Neuronal stem cell (in vitro differentiated cells): ENCODE data around the gene DSC2. TPM values are rescaled to one million over a fixed set of nuclear protein-coding genes. Genes with fewer than 3 reads are reported as not detected.

ENCODE experiments used
- DNase-seq: peaks from one replicate; pipeline ENCODE4 v3.0.0-alpha.2; 2013; ENCODE audit warnings: low spot score
- H2AFZ ChIP-seq: one replicate; pipeline ENCODE4 v1.6.1; 2013; ENCODE audit warnings: mild to moderate bottlenecking, low read length, inconsistent platforms
- H2AK5ac ChIP-seq: 2 replicates; pipeline ENCODE4 v1.6.1; 2013; ENCODE audit warnings: low read depth, mild to moderate bottlenecking, inconsistent platforms, low read length, moderate library complexity, mixed read lengths
- H2BK120ac ChIP-seq: 2 replicates; pipeline ENCODE4 v1.6.1; 2013; ENCODE audit warnings: low read depth, mild to moderate bottlenecking, inconsistent platforms, low read length, moderate library complexity, mixed read lengths
- H2BK12ac ChIP-seq: one replicate; pipeline ENCODE4 v1.6.1; 2013; ENCODE audit warnings: low read length, inconsistent platforms
- H2BK15ac ChIP-seq: 2 replicates; pipeline ENCODE4 v1.6.1; 2013; ENCODE audit warnings: mild to moderate bottlenecking, low read length, inconsistent platforms, mixed read lengths
- H2BK5ac ChIP-seq: one replicate; pipeline ENCODE4 v1.6.1; 2013; ENCODE audit warnings: inconsistent platforms, mild to moderate bottlenecking, low read length, moderate library complexity
- H3K14ac ChIP-seq: one replicate; pipeline ENCODE4 v1.6.1; 2013; ENCODE audit warnings: low read length, inconsistent platforms
- H3K18ac ChIP-seq: 2 replicates; pipeline ENCODE4 v1.6.1; 2013; ENCODE audit warnings: low read length, inconsistent platforms
- H3K23ac ChIP-seq: 2 replicates; pipeline ENCODE4 v1.6.1; 2013; ENCODE audit warnings: low read depth, mild to moderate bottlenecking, mixed read lengths, low read length, inconsistent platforms; ENCODE audit not compliant: poor library complexity
- H3K27ac ChIP-seq: replicated peaks from 3 replicates; pipeline ENCODE4 v1.5.1; 2013; ENCODE audit warnings: low read length, inconsistent platforms
- H3K27me3 ChIP-seq, 3 experiments: 2 replicates each; pipeline ENCODE4 v1.6.1; 2013; ENCODE audit warnings: low read length in 3 of 3, mild to moderate bottlenecking in 2 of 3, inconsistent platforms in 1 of 3, low read depth in 1 of 3, mixed read lengths in 1 of 3, moderate library complexity in 1 of 3; ENCODE audit not compliant: control insufficient read depth in 3 of 3, insufficient read depth in 3 of 3
- H3K36me3 ChIP-seq, 2 donors: replicated peaks in 1 of 2; 2 replicates each; pipeline ENCODE4 v1.6.1; 2013; ENCODE audit warnings: low read length in 2 of 2; ENCODE audit not compliant: control insufficient read depth in 2 of 2, insufficient read depth in 2 of 2
- H3K4ac ChIP-seq: 2 replicates; pipeline ENCODE4 v1.6.1; 2013; ENCODE audit warnings: inconsistent platforms, mild to moderate bottlenecking, low read length, moderate library complexity
- H3K4me1 ChIP-seq, 2 donors: 1 replicate in 1 of 2; 2 replicates in 1 of 2; pipeline ENCODE4 v1.6.1; 2013; ENCODE audit warnings: low read length in 2 of 2, low read depth in 1 of 2; ENCODE audit not compliant: control insufficient read depth in 2 of 2, insufficient read depth in 1 of 2
- H3K4me2 ChIP-seq: one replicate; pipeline ENCODE4 v1.6.1; 2013; ENCODE audit warnings: mild to moderate bottlenecking, low read length, inconsistent platforms; ENCODE audit not compliant: insufficient read depth, poor library complexity, severe bottlenecking
- H3K4me3 ChIP-seq, 2 donors: 2 replicates each; pipeline ENCODE4 v1.5.1; 2013; ENCODE audit warnings: low read length in 2 of 2, mild to moderate bottlenecking in 2 of 2, inconsistent platforms in 1 of 2, moderate library complexity in 1 of 2
- H3K79me1 ChIP-seq: one replicate; pipeline ENCODE4 v1.6.1; 2013; ENCODE audit warnings: low read depth, mild to moderate bottlenecking, inconsistent platforms, low read length, moderate library complexity
- H3K9ac ChIP-seq: one replicate; pipeline ENCODE4 v1.6.1; 2013; ENCODE audit warnings: mild to moderate bottlenecking, low read depth, low read length, inconsistent platforms; ENCODE audit not compliant: poor library complexity
- H3K9me3 ChIP-seq, 2 donors: replicated peaks in 1 of 2; 2 replicates each; pipeline versions ENCODE3 to v1.6.1; 2013; ENCODE audit warnings: low read length in 2 of 2, mild to moderate bottlenecking in 2 of 2, inconsistent platforms in 1 of 2, low read depth in 1 of 2, mixed read lengths in 1 of 2, moderate library complexity in 1 of 2; ENCODE audit not compliant: control insufficient read depth in 2 of 2, insufficient read depth in 1 of 2
- H4K8ac ChIP-seq: one replicate; pipeline ENCODE4 v1.6.1; 2013; ENCODE audit warnings: low read depth, mild to moderate bottlenecking, inconsistent platforms, low read length, moderate library complexity
- H4K91ac ChIP-seq: one replicate; pipeline ENCODE4 v1.6.1; 2013; ENCODE audit warnings: low read length, low read depth, mild to moderate bottlenecking, inconsistent platforms; ENCODE audit not compliant: poor library complexity
- WGBS, 2 donors: extraction: QIAGEN DNeasy Blood & Tissue Kit; methylation state at CpG; one replicate each; pipeline ENCODE4 v1.1.7; 2013; ENCODE audit warnings: missing lambda C conversion rate in 2 of 2, mixed read lengths in 1 of 2; ENCODE audit not compliant: insufficient read length in 2 of 2, insufficient replicate concordance in 1 of 2; ENCODE audit errors: extremely low coverage in 2 of 2; 5-methylcytosine and 5-hydroxymethylcytosine counted together
- polyA plus RNA-seq, 2 experiments: library from polyadenylated mRNA; stranded (reverse); fragments of 200-250 nt; gene quantifications; one replicate each; pipeline ENCODE4 v1.2.3, GENCODE V29; 2013

The DSC2 gene
- 6.9 TPM for polyA plus RNA-seq (2013, experiment 1 of 2)
- 7.0 TPM for polyA plus RNA-seq (2013, experiment 2 of 2)

DNA sequence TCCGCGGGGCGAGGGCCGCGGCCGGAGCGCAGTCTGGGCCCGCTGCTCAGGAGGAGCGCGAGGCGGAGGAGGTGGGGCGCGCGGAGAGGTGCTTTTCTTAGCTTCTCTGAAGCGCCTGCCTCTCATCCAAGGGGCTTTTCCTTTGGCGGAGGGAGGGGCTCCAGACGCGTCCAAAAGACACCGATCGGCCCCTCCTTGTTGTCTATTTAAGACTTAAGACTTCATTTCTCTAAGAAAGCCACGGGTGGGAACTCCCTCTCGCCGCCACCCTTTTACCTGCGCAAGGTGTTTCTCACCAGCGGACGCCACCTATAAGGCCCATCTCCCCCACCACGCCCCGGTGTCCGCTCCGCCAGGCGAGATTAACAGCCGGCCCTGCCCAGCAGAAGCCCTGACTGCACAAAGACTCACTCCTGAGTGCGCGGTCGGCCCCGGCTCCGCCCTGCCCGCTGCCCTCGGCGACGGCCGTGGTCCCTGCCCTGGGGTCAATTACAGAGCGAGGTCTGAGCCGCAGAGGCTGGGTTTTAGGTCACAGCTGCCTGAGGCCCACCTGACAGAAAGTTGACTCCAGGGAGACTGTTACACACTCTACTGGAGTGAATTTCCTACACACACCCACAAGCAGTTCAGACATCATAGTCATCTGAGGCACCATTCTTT lies at the start of gene DSC2:
TSS of gene DSC2 (minus strand) at position 397 of the 660 bp plus-strand sequence. CDS start 450 bp downstream, outside the sequence.
- H3K27ac ChIP-seq, result peak within 1 kb of the TSS; percentile 66
- H2BK120ac ChIP-seq, result no peak within 1 kb of the TSS
- peak within 1 kb of the TSS; percentile 99 for H3K18ac ChIP-seq
- peak within 1 kb of the TSS; percentile 64 to 96 for H3K4me3 ChIP-seq
- H2BK15ac ChIP-seq, result peak within 1 kb of the TSS; percentile 85
- peak within 1 kb of the TSS; percentile 58 for H2BK12ac ChIP-seq
- H4K91ac ChIP-seq, result peak within 1 kb of the TSS; percentile 38
- H3K14ac ChIP-seq, result peak within 1 kb of the TSS; percentile 82
- H2AK5ac ChIP-seq, result no peak within 1 kb of the TSS
- H3K9ac ChIP-seq, result peak within 1 kb of the TSS; percentile 97
- peak within 1 kb of the TSS; percentile 90 for H2BK5ac ChIP-seq
- peak; percentile 54 for DNase-seq
- H3K23ac ChIP-seq, result peak within 1 kb of the TSS; percentile 97
- peak within 1 kb of the TSS; percentile 99 for H2AFZ ChIP-seq
- H3K79me1 ChIP-seq, result peaks cover 2% of the 10 kb centered on the region
- peak within 1 kb of the TSS; percentile 76 for H3K4ac ChIP-seq
- H4K8ac ChIP-seq, result peak within 1 kb of the TSS; percentile 17
- H3K27me3 ChIP-seq, result peaks cover 0 to 31% (median 0%) of the 10 kb centered on the region in 3 experiments
- peak within 1 kb of the TSS; percentile 86 for H3K4me2 ChIP-seq
- H3K36me3 ChIP-seq, result no peaks in the 10 kb centered on the region
- H3K4me1 ChIP-seq, result peaks cover 0 to 3% of the 10 kb centered on the region in 2 donors
- H3K9me3 ChIP-seq, result no peaks in the 10 kb centered on the region
- WGBS, 2 donors, result no CpG with 5 or more reads among the region's 44 CpGs

DNA sequence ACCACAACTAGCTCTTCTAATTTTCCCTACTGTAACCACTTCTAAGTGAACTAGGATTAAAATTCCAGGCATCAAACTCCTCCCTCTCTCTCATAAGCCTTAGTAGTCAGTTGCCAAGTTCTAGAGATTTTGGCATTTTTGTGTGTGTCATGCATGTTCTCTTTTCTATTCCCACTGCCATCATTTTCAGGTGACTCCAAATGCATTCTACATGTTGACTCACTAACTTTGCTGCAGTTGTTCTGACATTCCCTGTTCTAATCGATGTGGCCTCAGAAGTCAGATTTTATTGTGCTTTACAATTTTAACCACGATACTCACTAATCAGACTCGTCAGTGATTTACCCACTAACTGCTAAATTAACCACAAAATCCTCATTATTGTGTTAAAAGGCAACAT lies 47.1 kb upstream of the DSC2 start:
- no peak overlapping the region for H3K27ac ChIP-seq
- no peaks in the 10 kb centered on the region for H3K36me3 ChIP-seq
- no peak overlapping the region for H3K23ac ChIP-seq
- no peak overlapping the region for H3K9ac ChIP-seq
- no peak overlapping the region for H3K4me3 ChIP-seq
- no peaks in the 10 kb centered on the region for H3K79me1 ChIP-seq
- no peak overlapping the region for H3K4me2 ChIP-seq
- H4K91ac ChIP-seq, result no peak overlapping the region
- no peak overlapping the region for H4K8ac ChIP-seq
- no peak overlapping the region for H2AFZ ChIP-seq
- WGBS, 2 donors, result no CpG with 5 or more reads among the region's 3 CpGs
- H2BK15ac ChIP-seq, result no peak overlapping the region
- H2BK120ac ChIP-seq, result no peak overlapping the region
- H2AK5ac ChIP-seq, result no peak overlapping the region
- H3K4ac ChIP-seq, result no peak overlapping the region
- no peak overlapping the region for H3K18ac ChIP-seq
- H3K4me1 ChIP-seq, result no peaks in the 10 kb centered on the region
- H3K9me3 ChIP-seq, result no peaks in the 10 kb centered on the region
- H2BK12ac ChIP-seq, result no peak overlapping the region
- H3K27me3 ChIP-seq, result no peaks in the 10 kb centered on the region
- no peak for DNase-seq
- no peak overlapping the region for H3K14ac ChIP-seq
- H2BK5ac ChIP-seq, result no peak overlapping the region

GRCh38 chr18:31148600-31148999 lies 46.4 kb upstream of the DSC2 start:
- Histone ChIP-seq H3K36me3 (no peaks in the 10 kb centered on the region), H2BK15ac (no peak overlapping the region)

GRCh38 chr18:31146809-31147208 lies 44.6 kb upstream of the DSC2 start:
- Histone ChIP-seq H3K14ac (no peak overlapping the region), H3K36me3 (no peaks in the 10 kb centered on the region), H2AFZ (no peak overlapping the region), H3K79me1 (no peaks in the 10 kb centered on the region), H4K91ac (no peak overlapping the region), H3K23ac (no peak overlapping the region), H3K27me3 (no peaks in the 10 kb centered on the region), H2BK120ac (no peak overlapping the region), H2BK15ac (no peak overlapping the region), H3K9ac (no peak overlapping the region), H3K4me3 (no peak overlapping the region), H3K4ac (no peak overlapping the region), H3K27ac (no peak overlapping the region), H4K8ac (no peak overlapping the region), H2BK12ac (no peak overlapping the region), H3K18ac (no peak overlapping the region), H2BK5ac (no peak overlapping the region), H2AK5ac (no peak overlapping the region), H3K9me3 (no peaks in the 10 kb centered on the region), H3K4me1 (no peaks in the 10 kb centered on the region), H3K4me2 (no peak overlapping the region)
- DNase-seq, result no peak

More at GRCh38 chr18:31148600-31148999, 46.4 kb upstream of the DSC2 start:
- Histone ChIP-seq H3K79me1 (no peaks in the 10 kb centered on the region), H2BK120ac (no peak overlapping the region), H2BK5ac (no peak overlapping the region), H2BK12ac (no peak overlapping the region), H3K18ac (no peak overlapping the region), H3K23ac (no peak overlapping the region), H4K8ac (no peak overlapping the region), H3K14ac (no peak overlapping the region), H3K4ac (no peak overlapping the region), H3K4me2 (no peak overlapping the region), H3K9ac (no peak overlapping the region), H4K91ac (no peak overlapping the region), H3K9me3 (no peaks in the 10 kb centered on the region), H3K4me3 (no peak overlapping the region), H3K4me1 (no peaks in the 10 kb centered on the region), H2AFZ (no peak overlapping the region), H3K27me3 (no peaks in the 10 kb centered on the region), H3K27ac (no peak overlapping the region), H2AK5ac (no peak overlapping the region)
- WGBS, 2 donors, result no CpG with 5 or more reads among the region's 3 CpGs
- DNase-seq, result no peak
